Neural cell (in vitro differentiated cells): Measurements from ENCODE around the gene NECTIN3. TPM values are rescaled to one million over a fixed set of nuclear protein-coding genes. Genes with fewer than 3 reads are reported as not detected.

Experiments used
- H2AFZ ChIP-seq: fragments of 200-600, 300-800 bp; sonication (generic), shearing (Covaris generic); 2 replicates; pipeline ENCODE4 v1.6.0; 2014; ENCODE audit warnings: low read depth, mild to moderate bottlenecking, antibody characterized with exemption, low read length, moderate library complexity
- H3F3A ChIP-seq: fragments of 200-600 bp; shearing (Covaris generic); 2 replicates; pipeline ENCODE4 v1.6.1; 2016; ENCODE audit warnings: mild to moderate bottlenecking, moderate library complexity, mixed read lengths, antibody characterized with exemption, low read length; ENCODE audit not compliant: insufficient read depth, poor library complexity, severe bottlenecking
- H3K27ac ChIP-seq: fragments of 200-600, 300-800 bp; sonication (generic), shearing (Covaris generic); 2 replicates; pipeline ENCODE4 v1.5.1; 2014; ENCODE audit warnings: mild to moderate bottlenecking, low read length, moderate library complexity
- H3K27me3 ChIP-seq: fragments of 300-800, 200-600 bp; sonication (generic), shearing (Covaris generic); 2 replicates; pipeline ENCODE4 v1.6.0; 2014; ENCODE audit warnings: mild to moderate bottlenecking, low read depth, low read length, moderate library complexity; ENCODE audit not compliant: insufficient read depth
- H3K36me3 ChIP-seq: fragments of 300-800, 200-600 bp; sonication (generic), shearing (Covaris generic); 2 replicates; pipeline ENCODE4 v1.5.1; 2014; ENCODE audit warnings: mild to moderate bottlenecking, antibody characterized with exemption, low read length, moderate library complexity; ENCODE audit not compliant: insufficient read depth
- H3K4me2 ChIP-seq: fragments of 300-800, 200-600 bp; sonication (generic), shearing (Covaris generic); 2 replicates; pipeline ENCODE4 v1.6.0; 2014; ENCODE audit warnings: mild to moderate bottlenecking, low read length
- H3K4me3 ChIP-seq: fragments of 300-800, 200-600 bp; sonication (generic), shearing (Covaris generic); 2 replicates; pipeline ENCODE4 v1.5.1; 2014; ENCODE audit warnings: mild to moderate bottlenecking, low read length, moderate library complexity
- H3K79me2 ChIP-seq: fragments of 200-600 bp; shearing (Covaris generic); replicated peaks from 2 replicates; pipeline ENCODE4 v1.6.0; 2014; ENCODE audit warnings: mild to moderate bottlenecking, low read length, moderate library complexity; ENCODE audit not compliant: insufficient read depth
- H3K9ac ChIP-seq: fragments of 300-800, 200-600 bp; sonication (generic), shearing (Covaris generic); 2 replicates; pipeline ENCODE4 v1.6.1; 2016; ENCODE audit warnings: mild to moderate bottlenecking, low read length, mixed read lengths
- H3K9me2 ChIP-seq: fragments of 200-600 bp; shearing (Covaris generic); 2 replicates; pipeline ENCODE4 v1.6.1; 2016; ENCODE audit warnings: mild to moderate bottlenecking, low read length, mixed read lengths; ENCODE audit not compliant: insufficient read depth
- H3K9me3 ChIP-seq: fragments of 200-600, 300-800 bp; sonication (generic), shearing (Covaris generic); 2 replicates; pipeline ENCODE4 v1.6.1; 2016; ENCODE audit warnings: mild to moderate bottlenecking, mixed run types, low read length, moderate library complexity, mixed read lengths
- H4K20me1 ChIP-seq: fragments of 200-600 bp; shearing (Covaris generic); 2 replicates; pipeline ENCODE4 v1.6.1; 2016; ENCODE audit warnings: mild to moderate bottlenecking, mixed run types; ENCODE audit not compliant: insufficient read depth
- CTCF ChIP-seq: fragments of 450-650 bp; IDR thresholded peaks from 2 replicates; pipeline ENCODE4 v1.5.1; 2014; ENCODE audit warnings: antibody characterized with exemption, mild to moderate bottlenecking, moderate library complexity; ENCODE audit not compliant: poor library complexity, severe bottlenecking
- EP300 ChIP-seq: fragments of 450-650 bp; conservative IDR thresholded peaks from 2 replicates; pipeline ENCODE4 v1.6.1; 2014; ENCODE audit warnings: antibody characterized with exemption, mild to moderate bottlenecking, moderate library complexity; ENCODE audit not compliant: poor library complexity, severe bottlenecking
- EZH2 ChIP-seq: fragments of 200-600, 300-800 bp; shearing (Covaris generic), sonication (generic); IDR thresholded peaks from 2 replicates; pipeline ENCODE4 v1.6.1; 2014; ENCODE audit warnings: antibody characterized with exemption, low read length, borderline replicate concordance, mild to moderate bottlenecking; ENCODE audit not compliant: insufficient read depth, poor library complexity, severe bottlenecking
- MXI1 ChIP-seq: fragments of 450-650 bp; conservative IDR thresholded peaks from 2 replicates; pipeline ENCODE4 v1.6.1; 2014; ENCODE audit warnings: antibody characterized with exemption, mild to moderate bottlenecking; ENCODE audit not compliant: poor library complexity, severe bottlenecking
- POLR2AphosphoS5 ChIP-seq: IDR thresholded peaks from 2 replicates; pipeline ENCODE4 v1.6.1; 2012
- RAD21 ChIP-seq: fragments of 450-650 bp; conservative IDR thresholded peaks from 2 replicates; pipeline ENCODE4 v1.6.1; 2014; ENCODE audit warnings: antibody characterized with exemption, mild to moderate bottlenecking, moderate library complexity
- SMC3 ChIP-seq: fragments of 450-650 bp; conservative IDR thresholded peaks from 2 replicates; pipeline ENCODE4 v1.6.1; 2014; ENCODE audit warnings: antibody characterized with exemption, mild to moderate bottlenecking, moderate library complexity; ENCODE audit not compliant: poor library complexity
- TAF1 ChIP-seq: IDR thresholded peaks from 2 replicates; pipeline ENCODE4 v1.6.1; 2012; ENCODE audit warnings: low read depth
- polyA plus RNA-seq: library from polyadenylated mRNA; depleted of rRNA; stranded (reverse); fragments of >200 nt; gene quantifications from 2 replicates; pipeline ENCODE4 v1.2.3, GENCODE V29; 2014
- TF ChIP-seq, protein P1 (sequence below): IDR thresholded peaks from 2 replicates; pipeline ENCODE4 v1.6.1; 2012; ENCODE audit warnings: borderline replicate concordance

Gene NECTIN3
- polyA plus RNA-seq, 1 donor from 2014 or later, result 2.4 TPM

DNA sequence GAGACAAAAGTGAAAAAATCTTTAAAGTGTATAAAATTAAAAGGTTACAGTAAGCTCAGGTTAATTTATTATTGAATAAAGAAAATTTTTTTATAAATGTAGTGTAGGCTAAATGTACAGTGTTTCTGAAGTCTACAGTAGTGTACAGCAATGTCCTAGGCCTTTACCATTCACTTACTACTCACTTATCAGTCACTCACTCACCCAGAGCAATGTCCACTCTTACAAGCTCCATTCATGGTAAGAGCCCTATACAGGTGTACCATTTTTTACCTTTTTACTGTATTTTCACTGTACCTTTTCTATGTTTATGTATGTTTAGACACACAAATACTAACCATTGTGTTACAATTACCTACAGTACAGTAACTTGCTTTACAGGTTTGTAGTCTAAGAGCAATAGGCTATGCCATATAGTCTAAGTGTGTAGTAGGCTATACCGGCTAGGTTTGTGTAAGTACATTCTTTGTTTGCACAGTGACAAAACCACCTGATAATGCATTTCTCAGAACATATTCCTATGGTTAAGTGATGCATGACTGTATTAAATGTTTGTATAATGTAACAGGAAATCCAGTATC, 38.1 kb upstream of the NECTIN3 start:
- Histone ChIP-seq H4K20me1 (no peaks in the 10 kb centered on the region), H3K27ac (no peak overlapping the region), H2AFZ (no peak overlapping the region), H3K27me3 (no peaks in the 10 kb centered on the region), H3K9me3 (no peaks in the 10 kb centered on the region), H3F3A (no peaks in the 10 kb centered on the region), H3K4me3 (no peak overlapping the region), H3K36me3 (no peaks in the 10 kb centered on the region), H3K9ac (no peak overlapping the region), H3K9me2 (no peaks in the 10 kb centered on the region), H3K79me2 (no peaks in the 10 kb centered on the region), H3K4me2 (no peak overlapping the region)
- TF ChIP-seq MXI1 (no peak), SMC3 (no peak), POLR2AphosphoS5 (no peak), EP300 (no peak), EZH2 (no peak), TAF1 (no peak), RAD21 (no peak), CTCF (no peak)
- TF ChIP-seq, protein P1, sequence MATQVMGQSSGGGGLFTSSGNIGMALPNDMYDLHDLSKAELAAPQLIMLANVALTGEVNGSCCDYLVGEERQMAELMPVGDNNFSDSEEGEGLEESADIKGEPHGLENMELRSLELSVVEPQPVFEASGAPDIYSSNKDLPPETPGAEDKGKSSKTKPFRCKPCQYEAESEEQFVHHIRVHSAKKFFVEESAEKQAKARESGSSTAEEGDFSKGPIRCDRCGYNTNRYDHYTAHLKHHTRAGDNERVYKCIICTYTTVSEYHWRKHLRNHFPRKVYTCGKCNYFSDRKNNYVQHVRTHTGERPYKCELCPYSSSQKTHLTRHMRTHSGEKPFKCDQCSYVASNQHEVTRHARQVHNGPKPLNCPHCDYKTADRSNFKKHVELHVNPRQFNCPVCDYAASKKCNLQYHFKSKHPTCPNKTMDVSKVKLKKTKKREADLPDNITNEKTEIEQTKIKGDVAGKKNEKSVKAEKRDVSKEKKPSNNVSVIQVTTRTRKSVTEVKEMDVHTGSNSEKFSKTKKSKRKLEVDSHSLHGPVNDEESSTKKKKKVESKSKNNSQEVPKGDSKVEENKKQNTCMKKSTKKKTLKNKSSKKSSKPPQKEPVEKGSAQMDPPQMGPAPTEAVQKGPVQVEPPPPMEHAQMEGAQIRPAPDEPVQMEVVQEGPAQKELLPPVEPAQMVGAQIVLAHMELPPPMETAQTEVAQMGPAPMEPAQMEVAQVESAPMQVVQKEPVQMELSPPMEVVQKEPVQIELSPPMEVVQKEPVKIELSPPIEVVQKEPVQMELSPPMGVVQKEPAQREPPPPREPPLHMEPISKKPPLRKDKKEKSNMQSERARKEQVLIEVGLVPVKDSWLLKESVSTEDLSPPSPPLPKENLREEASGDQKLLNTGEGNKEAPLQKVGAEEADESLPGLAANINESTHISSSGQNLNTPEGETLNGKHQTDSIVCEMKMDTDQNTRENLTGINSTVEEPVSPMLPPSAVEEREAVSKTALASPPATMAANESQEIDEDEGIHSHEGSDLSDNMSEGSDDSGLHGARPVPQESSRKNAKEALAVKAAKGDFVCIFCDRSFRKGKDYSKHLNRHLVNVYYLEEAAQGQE, result no peak

- no peaks in the 10 kb centered on the region for H3K27me3 ChIP-seq
- no peak overlapping the region for H3K9ac ChIP-seq
- H3K36me3 ChIP-seq, result no peaks in the 10 kb centered on the region
- H3K4me2 ChIP-seq, result no peak overlapping the region
- no peaks in the 10 kb centered on the region for H3K9me3 ChIP-seq
- no peak overlapping the region for H3K4me3 ChIP-seq
- TF ChIP-seq, protein P1, result no peak
- TF ChIP-seq EZH2, result no peak
- TF ChIP-seq RAD21, result no peak
- TF ChIP-seq CTCF, result no peak
- no peak for TF ChIP-seq SMC3
- no peaks in the 10 kb centered on the region for H3K9me2 ChIP-seq
- no peaks in the 10 kb centered on the region for H3F3A ChIP-seq
- H3K27ac ChIP-seq, result no peak overlapping the region
- no peak overlapping the region for H2AFZ ChIP-seq
- no peaks in the 10 kb centered on the region for H4K20me1 ChIP-seq
- no peaks in the 10 kb centered on the region for H3K79me2 ChIP-seq
Observed at GRCh38 chr3:111035316-111035715, 36.3 kb upstream of the NECTIN3 start.
